Erythroblast (primary cell): ENCODE results near the gene GALNT7.

Experiments used
- GATA1 ChIP-seq: IDR thresholded peaks from 2 replicates; pipeline ENCODE4 v1.6.1; 2011; ENCODE audit warnings: low read depth, mild to moderate bottlenecking, control low read depth, low read length, moderate library complexity
- POLR2A ChIP-seq: IDR thresholded peaks from 2 replicates; pipeline ENCODE4 v1.6.1; 2011; ENCODE audit warnings: mild to moderate bottlenecking, low read length

DNA sequence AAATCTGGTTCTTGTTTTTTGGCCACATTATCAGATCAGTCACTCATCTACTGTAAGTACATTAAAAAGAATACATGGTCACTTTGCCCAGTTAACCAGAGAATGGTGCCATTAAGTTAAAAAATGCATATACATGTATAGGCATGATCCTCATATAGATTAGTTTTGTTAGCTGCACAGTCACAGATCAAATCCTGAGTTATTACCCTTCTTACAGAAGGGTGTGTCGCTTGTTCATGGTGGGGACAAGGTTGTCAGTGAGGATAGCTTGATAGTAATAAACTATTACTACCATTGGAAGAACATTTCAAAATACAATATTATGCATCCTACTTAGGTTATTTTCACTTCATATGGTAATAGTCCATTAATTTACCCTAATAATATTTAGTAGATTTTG lies 48.5 kb downstream of the GALNT7 start:
- no peak for TF ChIP-seq POLR2A
- TF ChIP-seq GATA1, result no peak
